DOHH2 (cell line): ENCODE results near the gene DDX49.

ENCODE experiments used
- H3F3A ChIP-seq: fragments of 200-600 bp; sonication (generic), shearing (Covaris generic); 2 replicates; pipeline ENCODE4 v1.6.0; 2016; ENCODE audit warnings: antibody characterized with exemption, mild to moderate bottlenecking; ENCODE audit not compliant: control insufficient read depth, insufficient read depth
- H3K27ac ChIP-seq: fragments of 200-600 bp; sonication (generic); 2 replicates; pipeline ENCODE4 v1.5.1; 2014; ENCODE audit warnings: low read depth, mild to moderate bottlenecking, low read length, moderate library complexity
- H3K27me3 ChIP-seq: fragments of 200-600 bp; sonication (generic); 2 replicates; pipeline ENCODE4 v1.6.1; 2014; ENCODE audit warnings: mild to moderate bottlenecking, low read length, mixed read lengths; ENCODE audit not compliant: control insufficient read depth
- H3K36me3 ChIP-seq: fragments of 200-600 bp; sonication (generic); 2 replicates; pipeline ENCODE4 v1.6.1; 2014; ENCODE audit warnings: mild to moderate bottlenecking, low read length, moderate library complexity, mixed read lengths; ENCODE audit not compliant: control insufficient read depth
- H3K4me1 ChIP-seq: fragments of 200-600 bp; sonication (generic); 2 replicates; pipeline ENCODE4 v1.6.1; 2014; ENCODE audit warnings: mild to moderate bottlenecking, low read length, mixed read lengths; ENCODE audit not compliant: control insufficient read depth
- H3K4me2 ChIP-seq: fragments of 200-600 bp; sonication (generic); 2 replicates; pipeline ENCODE4 v1.6.0; 2014; ENCODE audit warnings: mild to moderate bottlenecking, low read length, moderate library complexity
- H3K4me3 ChIP-seq: fragments of 200-600 bp; sonication (generic); 2 replicates; pipeline ENCODE4 v1.5.1; 2014; ENCODE audit warnings: mild to moderate bottlenecking, low read length, mixed read lengths
- H3K79me2 ChIP-seq: fragments of 200-600 bp; sonication (generic); 2 replicates; pipeline ENCODE4 v1.6.1; 2014; ENCODE audit warnings: mild to moderate bottlenecking, low read length, mixed read lengths; ENCODE audit not compliant: control insufficient read depth
- H3K9me2 ChIP-seq: fragments of 200-600 bp; sonication (generic); replicated peaks from 2 replicates; pipeline ENCODE4 v1.6.1; 2014; ENCODE audit warnings: mild to moderate bottlenecking, low read length, mixed read lengths; ENCODE audit not compliant: control insufficient read depth
- H3K9me3 ChIP-seq: fragments of 200-600 bp; sonication (generic); 2 replicates; pipeline ENCODE4 v1.6.1; 2014; ENCODE audit warnings: antibody characterized with exemption, low read length, mixed read lengths; ENCODE audit not compliant: control insufficient read depth, insufficient read depth
- H4K20me1 ChIP-seq: fragments of 200-600 bp; sonication (generic); 2 replicates; pipeline ENCODE4 v1.6.0; 2014; ENCODE audit warnings: low read depth, mild to moderate bottlenecking, antibody characterized with exemption, low read length, moderate library complexity; ENCODE audit not compliant: control insufficient read depth, insufficient read depth
- CTCF ChIP-seq: fragments of 200-600 bp; sonication (generic); IDR thresholded peaks from one replicate; pipeline ENCODE4 v1.5.1; 2014; ENCODE audit warnings: antibody characterized with exemption, mild to moderate bottlenecking, low read depth, low read length; ENCODE audit not compliant: poor library complexity, severe bottlenecking
- EZH2phosphoT487 ChIP-seq: fragments of 200-600 bp; sonication (generic); IDR thresholded peaks from 2 replicates; pipeline ENCODE4 v1.6.1; 2017; ENCODE audit warnings: borderline replicate concordance, mild to moderate bottlenecking, antibody characterized with exemption, low read length, moderate library complexity, mixed read lengths

Gene DDX49

DNA sequence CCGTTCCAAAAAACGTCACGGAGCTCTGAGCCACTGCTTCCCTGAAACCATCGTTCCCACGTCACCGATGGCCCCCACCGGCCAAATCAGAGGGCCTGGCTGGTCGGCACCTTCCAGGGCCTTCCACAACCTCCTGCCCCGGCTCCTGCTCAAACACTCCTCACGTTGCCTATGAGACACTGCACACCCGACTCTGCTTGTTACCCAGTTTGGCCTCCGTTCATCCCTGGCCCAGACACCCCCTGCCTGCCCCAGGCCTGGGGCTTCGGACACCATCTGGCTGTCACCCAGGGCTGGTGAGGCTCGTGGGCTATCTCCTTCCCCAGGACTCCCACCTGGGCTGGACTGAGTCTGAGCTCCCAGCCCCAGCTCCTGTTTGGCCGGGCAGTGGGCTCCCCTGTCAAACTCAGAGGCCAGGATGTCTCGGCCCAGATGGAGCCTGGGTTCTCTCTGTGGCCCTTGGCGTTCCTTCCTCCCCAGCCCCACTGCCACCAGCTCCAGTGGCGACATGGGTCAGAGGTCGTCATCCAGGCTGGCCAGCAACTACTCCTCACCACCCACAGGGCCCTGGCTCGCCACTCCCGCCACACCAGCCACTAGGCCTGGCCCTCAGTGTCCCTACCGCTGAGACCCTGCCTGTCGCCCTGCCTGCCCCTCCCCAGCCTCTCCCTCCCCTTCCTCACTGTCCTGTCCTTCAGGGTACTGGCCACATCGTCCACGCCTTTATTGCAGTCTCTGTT lies 41.3 kb upstream of the DDX49 start:
- no peaks in the 10 kb centered on the region for H3K9me3 ChIP-seq
- no peaks in the 10 kb centered on the region for H3K79me2 ChIP-seq
- TF ChIP-seq EZH2phosphoT487 (no peak), CTCF (no peak)
- no peak overlapping the region for H3K4me2 ChIP-seq
- H3K9me2 ChIP-seq = no peaks in the 10 kb centered on the region
- peaks cover 5% of the 10 kb centered on the region for H3F3A ChIP-seq
- no peaks in the 10 kb centered on the region for H3K27me3 ChIP-seq
- peaks cover 3% of the 10 kb centered on the region; the same call in 1 of the 2 replicates for H3K36me3 ChIP-seq
- 0 out of 2 replicates have a peak, but pooled peaks cover 3% of the 10 kb centered on the region for H4K20me1 ChIP-seq
- H3K27ac ChIP-seq = no peak overlapping the region
- peaks cover 8% of the 10 kb centered on the region; the same call in 1 of the 2 replicates for H3K4me1 ChIP-seq
- no peak overlapping the region for H3K4me3 ChIP-seq

DNA sequence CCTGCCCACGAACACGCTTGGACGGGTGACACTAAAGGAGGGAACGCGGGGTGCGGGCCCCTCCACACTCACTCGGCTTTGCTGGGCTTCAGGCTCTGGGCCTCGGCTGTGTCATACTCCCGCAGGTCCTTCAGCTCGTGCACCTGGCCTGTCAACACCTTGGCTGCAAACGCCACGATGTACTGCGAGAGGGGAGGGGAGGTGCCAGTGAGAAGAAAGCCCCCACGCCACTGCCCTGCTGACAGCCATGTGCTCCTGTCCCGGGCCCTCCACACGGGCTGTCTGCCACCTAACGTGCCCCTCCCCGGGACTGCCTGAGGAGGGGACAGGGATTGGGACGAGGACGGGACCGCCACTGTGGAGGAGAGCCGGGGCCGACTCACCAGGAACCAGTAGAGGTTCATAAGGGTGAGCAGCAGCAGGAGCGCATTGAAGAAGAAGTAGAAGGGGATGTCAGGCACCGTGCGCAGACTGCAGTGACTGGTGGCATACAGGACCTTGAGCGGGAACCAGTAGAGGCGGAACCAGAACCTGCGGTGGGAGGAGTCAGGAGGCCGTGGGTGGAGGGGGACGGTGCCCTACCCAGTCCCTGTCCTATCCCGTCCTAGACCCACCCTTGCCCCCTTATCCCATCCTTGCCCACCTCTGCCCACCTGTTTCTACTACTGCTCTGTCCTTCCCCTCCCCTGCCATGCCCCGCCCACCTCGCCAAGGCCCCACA lies 40.5 kb upstream of the DDX49 start:
- TF ChIP-seq CTCF (no peak), EZH2phosphoT487 (no peak)
- Histone ChIP-seq H3K9me3 (no peaks in the 10 kb centered on the region), H3K4me2 (no peak overlapping the region), H3K4me1 (peaks cover 8% of the 10 kb centered on the region; the same call in 1 of the 2 replicates), H3K36me3 (peaks cover 3% of the 10 kb centered on the region; the same call in 1 of the 2 replicates), H3K27ac (no peak overlapping the region), H3K9me2 (no peaks in the 10 kb centered on the region), H4K20me1 (0 out of 2 replicates have a peak, but pooled peaks cover 3% of the 10 kb centered on the region), H3K79me2 (no peaks in the 10 kb centered on the region), H3F3A (peaks cover 5% of the 10 kb centered on the region), H3K27me3 (no peaks in the 10 kb centered on the region), H3K4me3 (no peak overlapping the region)

DNA sequence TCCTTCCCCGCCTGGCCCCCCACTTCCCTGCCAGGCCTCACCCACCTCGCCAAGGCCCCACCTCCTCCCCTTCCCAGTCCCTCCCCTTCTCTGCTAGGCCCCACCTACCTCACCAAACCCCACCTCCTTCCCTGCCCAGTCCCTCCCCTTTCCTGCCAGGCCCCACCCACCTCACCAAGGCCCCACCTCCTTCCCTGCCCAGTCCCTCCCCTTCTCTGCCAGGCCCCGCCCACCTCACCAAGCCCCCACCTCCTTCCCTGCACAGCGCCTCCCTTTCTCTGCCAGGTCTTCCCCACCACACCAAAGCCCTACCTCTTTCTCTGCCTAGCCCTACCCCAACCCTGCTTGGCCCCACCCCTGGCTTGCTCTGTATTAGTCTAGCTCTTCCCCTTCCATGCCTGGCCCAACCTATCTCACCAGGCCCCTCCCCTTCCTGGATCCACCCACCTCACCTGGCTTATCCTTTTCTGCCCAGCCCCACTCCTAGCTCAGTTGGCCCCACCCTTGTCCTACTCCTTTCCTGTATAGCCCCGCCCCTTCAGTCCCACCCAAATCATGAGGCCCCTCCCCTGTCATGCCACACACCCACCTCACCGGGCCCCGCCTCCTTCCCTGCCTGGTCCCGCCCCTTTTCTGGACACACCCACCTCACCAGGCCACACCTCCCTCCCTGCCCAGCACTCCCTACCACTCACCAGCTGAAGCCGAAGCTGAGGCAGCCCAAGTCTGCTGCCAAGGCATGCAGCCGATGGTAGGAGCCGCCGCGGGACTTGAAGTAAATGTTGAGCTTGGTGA lies 39.7 kb upstream of the DDX49 start:
- Histone ChIP-seq H3K4me1 (peaks cover 8% of the 10 kb centered on the region; the same call in 1 of the 2 replicates), H3K27ac (no peak overlapping the region), H3K36me3 (no peaks in the 10 kb centered on the region), H3K9me2 (no peaks in the 10 kb centered on the region), H3K27me3 (no peaks in the 10 kb centered on the region), H3K4me3 (no peak overlapping the region), H3F3A (peaks cover 5% of the 10 kb centered on the region), H4K20me1 (0 out of 2 replicates have a peak, but pooled peaks cover 3% of the 10 kb centered on the region), H3K4me2 (no peak overlapping the region; the same call in 1 of the 2 replicates), H3K9me3 (no peaks in the 10 kb centered on the region), H3K79me2 (no peaks in the 10 kb centered on the region)
- TF ChIP-seq EZH2phosphoT487 (no peak), CTCF (no peak)
